ENCODE results near the gene NADSYN1. TPM values are rescaled to one million over a fixed set of nuclear protein-coding genes. Genes with fewer than 3 reads are reported as not detected.
A peak's percentile ranks its signal among the peaks of the same experiment; 100 is the strongest.
"Not testable (repeated sequence)": the region's sequence is repeated elsewhere in the genome, so short reads cannot be mapped to it uniquely, and the experiment has no call there.

The NADSYN1 gene
- polyA plus RNA-seq (ENCODE audit: low read depth in 6 of 6), result 10 to 100 TPM; 22.2 to 41.6 (median 32.1) TPM

GRCh38 chr11:71453037-71453917 is at the start of gene NADSYN1:
TSS of gene NADSYN1 (plus strand) at chr11:71453203. CDS start at chr11:71453297, 94 bp downstream.
- ATAC-seq (ENCODE audit: low read depth in 2 of 2), result peak; percentile 64 to 72
- Mint-ChIP-seq H3K9me3 (no peaks in the 10 kb centered on the region), H3K27ac (peak within 1 kb of the TSS; percentile 80 to 94 (median 88)), H3K4me3 (peak within 1 kb of the TSS; percentile 83 to 96 (median 93)), H3K4me1 (peaks cover 42 to 74% (median 59%) of the 10 kb centered on the region in 3 donors), H3K36me3 (peaks cover 8% of the 10 kb centered on the region in 2 donors), H3K27me3 (no peaks in the 10 kb centered on the region)
- peak; percentile 90 for DNase-seq

GRCh38 chr11:71404209-71404608 is 48.8 kb upstream of the NADSYN1 start:
- Mint-ChIP-seq H3K27ac (peak overlapping the region in 3 of 6 donors; percentile 16 to 59 (median 41)), H3K4me3 (peak overlapping the region in 1 of 8 donors; percentile 15), H3K27me3 (peaks cover 2 to 10% (median 3%) of the 10 kb centered on the region in 3 donors), H3K9me3 (peaks cover 0 to 8% (median 4%) of the 10 kb centered on the region in 7 donors), H3K4me1 (peaks cover 15 to 18% (median 15%) of the 10 kb centered on the region in 3 donors), H3K36me3 (peaks cover 0 to 10% of the 10 kb centered on the region in 2 donors)
- DNase-seq (no peak), ATAC-seq (ENCODE audit: low read depth in 2 of 2) (no peak)

GRCh38 chr11:71406681-71407080 is 46.3 kb upstream of the NADSYN1 start:
- no peak for DNase-seq
- peaks cover 3 to 11% (median 10%) of the 10 kb centered on the region in 3 donors for H3K27me3 Mint-ChIP-seq
- no peak overlapping the region for H3K4me3 Mint-ChIP-seq
- H3K9me3 Mint-ChIP-seq, result peaks cover 0 to 13% (median 6%) of the 10 kb centered on the region in 7 donors
- ATAC-seq (ENCODE audit: low read depth in 2 of 2), result no peak
- H3K36me3 Mint-ChIP-seq, result peaks cover 0 to 17% of the 10 kb centered on the region in 2 donors
- peak overlapping the region in 1 of 6 donors; percentile 59 for H3K27ac Mint-ChIP-seq
- peaks cover 13 to 15% (median 15%) of the 10 kb centered on the region in 3 donors for H3K4me1 Mint-ChIP-seq

- H3K4me3 Mint-ChIP-seq, result no peak overlapping the region
- H3K27ac Mint-ChIP-seq, result no peak overlapping the region
- ATAC-seq (ENCODE audit: low read depth in 2 of 2), result no peak
- H3K9me3 Mint-ChIP-seq, result peaks cover 0 to 13% (median 6%) of the 10 kb centered on the region in 7 donors
- peaks cover 13 to 15% (median 15%) of the 10 kb centered on the region in 3 donors for H3K4me1 Mint-ChIP-seq
- peaks cover 0 to 17% of the 10 kb centered on the region in 2 donors for H3K36me3 Mint-ChIP-seq
- H3K27me3 Mint-ChIP-seq, result peaks cover 7 to 16% (median 10%) of the 10 kb centered on the region in 3 donors
- no peak for DNase-seq
Observed at GRCh38 chr11:71407356-71407755, 45.6 kb upstream of the NADSYN1 start.

GRCh38 chr11:71408826-71409225 is 44.2 kb upstream of the NADSYN1 start:
- Mint-ChIP-seq H3K4me3 (no peak overlapping the region), H3K36me3 (peaks cover 0 to 14% of the 10 kb centered on the region in 2 donors), H3K27me3 (peaks cover 7 to 18% (median 7%) of the 10 kb centered on the region in 3 donors), H3K27ac (peak overlapping the region in 1 of 6 donors; percentile 74), H3K4me1 (peaks cover 11 to 15% (median 15%) of the 10 kb centered on the region in 3 donors), H3K9me3 (peaks cover 0 to 9% (median 4%) of the 10 kb centered on the region in 7 donors)
- DNase-seq, result no peak
- no peak for ATAC-seq (ENCODE audit: low read depth in 2 of 2)

- Mint-ChIP-seq H3K27ac (no peak overlapping the region), H3K4me1 (peaks cover 4 to 10% (median 10%) of the 10 kb centered on the region in 3 donors), H3K36me3 (peaks cover 0 to 16% of the 10 kb centered on the region in 2 donors), H3K4me3 (no peak overlapping the region), H3K9me3 (peaks cover 0 to 11% (median 2%) of the 10 kb centered on the region in 7 donors), H3K27me3 (peaks cover 4 to 30% (median 15%) of the 10 kb centered on the region in 3 donors)
- ATAC-seq (ENCODE audit: low read depth in 2 of 2) (no peak), DNase-seq (no peak)
Observed at GRCh38 chr11:71410363-71410966, 42.5 kb upstream of the NADSYN1 start.

GRCh38 chr11:71414645-71415044 is 38.4 kb upstream of the NADSYN1 start:
- peaks cover 15 to 28% (median 17%) of the 10 kb centered on the region in 3 donors for H3K4me1 Mint-ChIP-seq
- peaks cover 0 to 11% (median 2%) of the 10 kb centered on the region in 7 donors for H3K9me3 Mint-ChIP-seq
- peaks cover 0 to 16% of the 10 kb centered on the region in 2 donors for H3K36me3 Mint-ChIP-seq
- peaks cover 4 to 28% (median 22%) of the 10 kb centered on the region in 3 donors for H3K27me3 Mint-ChIP-seq
- DNase-seq (no peak), ATAC-seq (ENCODE audit: low read depth in 2 of 2) (no peak)
- no peak overlapping the region for H3K27ac Mint-ChIP-seq
- H3K4me3 Mint-ChIP-seq, result no peak overlapping the region

- peak; percentile 88 to 89 for ATAC-seq (ENCODE audit: low read depth in 2 of 2)
- H3K27me3 Mint-ChIP-seq, result peaks cover 0 to 22% (median 17%) of the 10 kb centered on the region in 3 donors
- H3K4me1 Mint-ChIP-seq, result peaks cover 26 to 57% (median 44%) of the 10 kb centered on the region in 3 donors
- peaks cover 0 to 9% of the 10 kb centered on the region in 2 donors for H3K36me3 Mint-ChIP-seq
- DNase-seq, result peak; percentile 55
- peaks cover 0 to 7% (median 0%) of the 10 kb centered on the region in 7 donors for H3K9me3 Mint-ChIP-seq
- peak overlapping the region in 4 of 8 donors; percentile 18 to 82 (median 54) for H3K4me3 Mint-ChIP-seq
- peak overlapping the region in 1 of 6 donors; percentile 44 for H3K27ac Mint-ChIP-seq
Observed at GRCh38 chr11:71418643-71419042, 34.4 kb upstream of the NADSYN1 start.

- Mint-ChIP-seq H3K9me3 (peaks cover 0 to 1% (median 0%) of the 10 kb centered on the region in 7 donors), H3K4me3 (peak overlapping the region in 2 of 8 donors; percentile 7 to 76), H3K4me1 (peaks cover 31 to 66% (median 51%) of the 10 kb centered on the region in 3 donors), H3K27me3 (peaks cover 0 to 7% (median 5%) of the 10 kb centered on the region in 3 donors), H3K27ac (peak overlapping the region in 2 of 6 donors; percentile 23 to 59), H3K36me3 (no peaks in the 10 kb centered on the region)
- DNase-seq, result peak; percentile 29
- peak in 1 of 2 donors; percentile 9 for ATAC-seq (ENCODE audit: low read depth in 2 of 2)
Observed at GRCh38 chr11:71420455-71421241, 32.4 kb upstream of the NADSYN1 start.

GRCh38 chr11:71421392-71421950 is 31.5 kb upstream of the NADSYN1 start:
- peak overlapping the region in 1 of 8 donors; percentile 42 for H3K4me3 Mint-ChIP-seq
- peaks cover 0 to 3% (median 2%) of the 10 kb centered on the region in 3 donors for H3K27me3 Mint-ChIP-seq
- no peak for ATAC-seq (ENCODE audit: low read depth in 2 of 2)
- no peak for DNase-seq
- H3K9me3 Mint-ChIP-seq, result peaks cover 0 to 1% (median 0%) of the 10 kb centered on the region in 7 donors
- H3K36me3 Mint-ChIP-seq, result no peaks in the 10 kb centered on the region
- H3K27ac Mint-ChIP-seq, result no peak overlapping the region
- peaks cover 38 to 74% (median 60%) of the 10 kb centered on the region in 3 donors for H3K4me1 Mint-ChIP-seq

- not testable (repeated sequence) for ATAC-seq (ENCODE audit: low read depth in 2 of 2); H3K36me3 Mint-ChIP-seq; DNase-seq; H3K9me3 Mint-ChIP-seq; H3K27me3 Mint-ChIP-seq; H3K27ac Mint-ChIP-seq
- peaks cover 39 to 75% (median 64%) of the 10 kb centered on the region in 3 donors for H3K4me1 Mint-ChIP-seq
- peak overlapping the region in 1 of 8 donors; percentile 19 for H3K4me3 Mint-ChIP-seq
Observed at GRCh38 chr11:71422318-71422717, 30.7 kb upstream of the NADSYN1 start.

- Mint-ChIP-seq H3K9me3 (peaks cover 0 to 1% (median 0%) of the 10 kb centered on the region in 7 donors), H3K36me3 (no peaks in the 10 kb centered on the region), H3K27me3 (no peaks in the 10 kb centered on the region), H3K27ac (peak overlapping the region in 4 of 6 donors; percentile 19 to 74 (median 53)), H3K4me1 (peaks cover 35 to 65% (median 57%) of the 10 kb centered on the region in 3 donors), H3K4me3 (peak overlapping the region in 1 of 8 donors; percentile 42)
- ATAC-seq (ENCODE audit: low read depth in 2 of 2) (peak; percentile 16 to 19), DNase-seq (peak; percentile 10)
Observed at GRCh38 chr11:71423181-71423790, 29.7 kb upstream of the NADSYN1 start.

Data from naive B cell (primary cell).